ENCODE measurements around the gene TAPBP.

TAPBP gene

DNA sequence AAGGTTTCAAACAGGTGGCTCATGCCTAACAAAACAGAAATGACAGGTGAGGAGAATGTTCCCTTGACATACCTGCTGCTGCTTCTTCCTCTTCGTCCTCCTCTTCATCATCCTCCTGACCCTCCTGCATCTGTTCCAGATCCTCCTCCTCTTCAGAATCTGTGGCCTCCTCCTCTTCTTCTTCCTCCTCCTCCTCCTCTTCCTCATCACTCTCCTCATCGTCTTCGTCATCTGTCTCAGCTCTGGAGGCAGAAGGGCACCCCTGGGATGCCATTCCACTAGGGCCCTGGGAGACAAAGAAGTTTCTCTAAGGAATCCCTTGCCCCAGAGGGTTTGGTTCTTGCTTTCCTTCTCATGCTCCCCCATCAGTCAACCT is 6.0 kb upstream of the TAPBP start:
- no peak for DNase-seq (ENCODE audit: low read depth in 2 of 2)

DNA sequence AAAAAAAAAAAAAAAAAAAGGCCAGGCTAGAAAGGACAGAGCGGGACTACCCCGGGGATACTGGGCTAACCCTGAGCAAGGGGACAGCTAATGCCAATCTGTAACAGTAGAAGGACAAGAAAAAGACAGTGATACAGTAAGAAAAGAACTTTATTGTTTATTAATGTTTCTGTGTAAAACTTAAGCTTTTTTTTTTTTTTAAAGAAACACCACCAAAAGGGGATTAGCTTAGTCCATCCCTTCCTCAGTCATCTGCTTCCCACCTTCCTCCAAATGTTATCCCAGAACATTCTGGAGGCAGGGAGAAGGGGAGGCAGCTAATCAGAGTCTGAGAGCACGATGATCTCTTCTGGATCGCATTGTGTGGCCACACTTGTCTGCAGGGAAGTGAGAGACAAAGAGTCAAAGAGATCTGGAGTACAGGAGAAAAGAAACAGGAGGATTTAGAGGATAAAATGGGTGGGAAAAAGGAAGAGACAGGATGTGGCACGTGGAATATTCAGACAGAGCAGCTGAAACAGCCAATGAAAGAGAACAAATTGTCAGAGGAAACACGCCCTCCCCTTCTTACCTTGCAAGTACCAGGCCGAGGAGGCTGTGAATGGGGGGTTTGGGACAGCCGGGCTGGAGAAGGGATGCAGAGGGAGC is 4.7 kb upstream of the TAPBP start:
- no peak for DNase-seq (ENCODE audit: low read depth in 2 of 2)

DNA sequence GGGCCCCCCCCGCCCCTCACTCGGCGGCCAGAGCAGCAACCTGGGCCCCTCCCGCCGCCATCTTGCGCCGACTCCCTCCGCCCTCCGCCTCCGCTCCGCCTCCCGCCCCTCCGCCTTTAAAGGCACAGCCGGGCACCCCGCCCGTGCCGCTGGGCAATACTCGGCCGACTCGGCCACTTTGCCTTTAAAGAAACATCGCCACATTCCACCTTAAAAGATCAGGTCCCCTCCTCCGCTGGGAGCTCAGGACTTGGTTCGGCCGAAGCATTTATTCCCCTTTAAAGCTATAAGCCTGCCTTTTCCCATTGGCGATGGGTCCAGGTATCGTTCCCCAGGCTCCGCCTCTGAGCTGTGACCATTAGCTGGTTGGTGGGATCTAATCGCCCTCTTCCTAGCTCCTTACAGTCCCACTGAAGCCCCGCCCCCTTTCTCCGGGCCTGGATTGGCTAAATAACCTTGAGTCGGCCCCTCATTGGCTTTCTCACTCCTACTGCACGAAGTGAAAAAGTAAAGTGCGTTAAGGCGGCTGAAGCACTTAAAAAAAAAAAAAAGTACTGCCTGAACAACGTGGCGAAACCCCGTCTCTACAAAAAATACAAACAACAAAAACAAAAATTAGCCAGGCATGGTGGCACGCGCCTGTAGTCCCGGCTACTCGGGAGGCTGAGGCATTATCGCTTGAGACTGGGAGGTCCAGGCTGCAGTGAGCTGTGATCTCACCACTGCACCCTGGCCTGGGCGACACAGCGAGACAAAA is 4.0 kb upstream of the TAPBP start, which contains the start of gene ZBTB22:
Gene ZBTB22 (minus strand): TSS at position 76 of the 757 bp plus-strand sequence. CDS start 828 bp downstream, outside the sequence.
- DNase-seq (ENCODE audit: low read depth in 2 of 2), result peak; percentile 88

DNA sequence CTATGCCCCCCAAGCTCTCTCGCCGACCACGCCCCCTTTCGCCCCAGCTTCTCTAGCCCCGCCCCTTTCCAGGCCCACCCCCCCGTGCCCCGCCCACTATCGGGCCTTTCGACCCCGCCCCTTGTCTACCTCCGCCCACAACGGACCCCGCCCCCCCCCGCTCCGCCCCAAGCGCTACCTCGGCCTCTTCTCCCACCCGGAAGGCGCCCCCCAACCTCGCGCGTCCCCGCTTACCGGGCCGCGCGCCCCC is 3.5 kb upstream of the TAPBP start:
- peak in 1 of 2 donors; percentile 57 for DNase-seq (ENCODE audit: low read depth in 2 of 2)

DNA sequence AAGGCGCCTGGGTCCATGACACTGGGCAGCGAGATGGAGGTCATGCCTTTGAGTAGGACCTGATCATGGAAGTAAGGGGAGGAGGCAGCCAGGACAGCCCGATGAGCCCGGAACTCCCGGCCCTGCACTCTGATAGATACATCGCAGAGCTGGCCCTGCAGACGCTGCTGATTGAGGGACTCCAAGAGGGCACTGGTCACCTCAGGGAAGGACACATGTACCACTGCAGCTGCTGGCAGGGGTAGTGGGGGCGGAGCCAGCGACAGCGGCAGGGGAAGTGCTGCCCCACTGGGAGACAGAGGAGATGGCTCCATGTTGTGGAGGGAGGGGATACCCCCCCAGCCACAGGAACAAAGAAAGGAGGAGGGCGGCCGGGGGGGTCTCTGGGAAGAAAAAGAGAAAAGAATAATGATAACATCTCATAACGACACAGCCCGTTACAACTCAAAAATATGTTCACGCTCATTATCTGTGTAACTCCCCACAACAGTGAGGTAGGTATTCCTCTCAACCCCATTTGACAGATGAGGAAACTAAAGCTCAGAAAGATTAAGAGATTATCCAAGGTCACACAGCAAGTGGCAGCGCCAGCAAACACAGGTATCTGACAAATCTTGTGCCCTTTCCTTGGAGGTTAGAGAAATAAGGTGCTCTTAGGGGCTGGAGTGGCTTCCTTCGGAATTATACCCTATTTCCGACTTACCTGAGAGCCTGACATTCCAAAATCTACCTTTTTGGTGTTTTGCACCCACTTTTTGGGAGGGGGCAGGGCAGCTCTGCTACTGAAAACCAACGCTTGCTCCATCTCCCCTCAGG is 2.9 kb upstream of the TAPBP start:
- DNase-seq (ENCODE audit: low read depth in 2 of 2), result no peak

DNA sequence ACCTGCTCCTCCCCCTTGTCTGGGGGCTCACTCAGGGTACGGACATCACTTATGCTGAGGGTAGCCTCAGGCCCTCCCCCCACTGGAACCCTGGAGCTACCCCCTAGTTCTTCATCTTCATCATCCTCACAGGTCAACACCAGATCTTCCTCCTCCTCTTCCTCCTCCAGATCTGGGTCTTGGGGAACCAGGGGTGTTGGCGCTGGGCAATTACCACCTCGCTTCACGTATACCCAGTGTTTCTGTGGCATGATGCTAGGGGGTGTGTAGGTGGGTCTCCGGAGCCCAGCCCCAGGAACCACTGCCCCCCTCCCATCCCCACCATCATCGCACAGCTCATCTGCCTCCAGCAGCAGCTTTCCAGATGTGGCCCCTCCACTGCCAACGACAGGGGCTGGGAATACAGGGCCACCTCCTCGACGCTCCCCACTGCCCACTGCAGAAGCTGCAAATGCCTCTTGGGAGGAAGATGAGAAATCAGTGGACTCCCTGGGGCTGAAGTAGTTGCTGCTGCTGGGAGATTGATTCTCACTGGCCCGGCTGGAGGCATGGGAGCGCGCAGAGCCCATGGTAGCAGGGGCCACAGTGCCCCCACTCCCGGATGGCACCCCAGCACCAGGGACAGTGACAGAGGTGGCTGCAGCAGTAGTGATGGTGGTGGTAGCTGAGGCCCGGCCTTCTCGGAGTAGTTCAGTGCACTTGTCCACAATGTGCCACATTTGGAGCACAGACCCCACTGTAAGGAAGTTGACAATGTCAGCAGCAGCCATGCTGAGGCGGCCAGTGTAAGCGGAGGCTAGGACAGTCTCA is 2.1 kb upstream of the TAPBP start:
- no peak for DNase-seq (ENCODE audit: low read depth in 2 of 2)

DNA sequence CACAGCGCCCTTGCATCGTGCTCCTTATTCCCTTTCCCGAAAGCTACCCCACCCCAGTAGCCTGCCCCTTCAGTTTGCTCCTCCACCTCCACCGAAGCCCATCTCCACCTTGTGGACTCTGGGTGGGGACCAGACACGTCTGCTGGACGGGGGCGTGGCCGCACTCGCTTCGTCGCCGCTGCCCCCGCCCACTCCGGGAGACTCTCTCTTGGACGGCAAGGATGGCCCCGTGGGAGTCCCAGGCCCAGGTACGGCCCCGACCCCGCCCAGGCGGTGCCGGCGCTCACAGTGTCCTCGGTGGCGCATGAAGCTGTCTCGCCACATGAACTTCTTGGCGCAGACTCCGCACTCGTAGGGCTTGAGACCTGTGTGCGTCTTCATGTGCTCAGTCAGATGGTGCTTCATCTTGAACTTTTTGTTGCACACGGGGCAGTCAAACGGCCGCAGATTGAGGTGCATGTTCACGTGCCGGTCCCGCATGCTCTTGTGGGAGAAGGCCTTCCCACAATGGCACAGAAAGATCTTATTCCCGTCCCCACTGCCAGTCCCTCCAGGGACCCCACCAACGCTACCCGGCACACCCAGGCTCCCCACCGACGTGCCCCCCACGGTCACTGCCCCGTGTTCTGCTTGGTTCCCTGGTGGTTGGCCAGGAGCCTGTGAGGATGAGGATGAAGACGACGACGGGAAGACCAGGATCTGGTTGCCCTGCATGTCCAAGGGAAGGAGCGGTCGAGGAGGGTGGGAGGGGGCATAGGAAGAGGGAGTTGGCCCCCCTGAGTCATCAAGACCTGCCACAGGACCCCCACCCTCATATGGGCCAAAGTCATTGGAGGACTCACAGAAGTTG is 1.3 kb upstream of the TAPBP start:
- DNase-seq (ENCODE audit: low read depth in 2 of 2), result no peak

DNA sequence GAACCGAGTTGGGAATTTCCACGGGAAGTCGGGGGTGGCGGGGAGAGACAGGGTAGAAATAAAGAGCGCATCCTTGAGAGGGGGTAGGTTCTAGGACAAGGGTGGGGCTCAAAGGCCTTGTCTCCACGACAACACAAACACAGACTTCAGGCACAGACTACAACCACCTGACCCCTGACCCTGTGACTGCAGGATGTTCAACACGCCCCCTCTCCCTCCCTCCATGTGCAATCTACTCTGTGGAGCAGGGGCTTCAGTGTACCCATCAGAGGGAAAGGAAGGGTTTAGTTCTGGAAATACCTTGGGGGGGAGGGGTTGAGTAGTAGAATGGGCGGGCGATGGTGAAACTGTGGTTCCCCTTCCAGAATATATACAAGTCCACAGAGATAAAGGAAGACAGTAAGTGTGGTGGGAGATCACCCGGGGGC is 651 bp upstream of the TAPBP start:
- peak in 1 of 2 donors; percentile 50 for DNase-seq (ENCODE audit: low read depth in 2 of 2)

DNA sequence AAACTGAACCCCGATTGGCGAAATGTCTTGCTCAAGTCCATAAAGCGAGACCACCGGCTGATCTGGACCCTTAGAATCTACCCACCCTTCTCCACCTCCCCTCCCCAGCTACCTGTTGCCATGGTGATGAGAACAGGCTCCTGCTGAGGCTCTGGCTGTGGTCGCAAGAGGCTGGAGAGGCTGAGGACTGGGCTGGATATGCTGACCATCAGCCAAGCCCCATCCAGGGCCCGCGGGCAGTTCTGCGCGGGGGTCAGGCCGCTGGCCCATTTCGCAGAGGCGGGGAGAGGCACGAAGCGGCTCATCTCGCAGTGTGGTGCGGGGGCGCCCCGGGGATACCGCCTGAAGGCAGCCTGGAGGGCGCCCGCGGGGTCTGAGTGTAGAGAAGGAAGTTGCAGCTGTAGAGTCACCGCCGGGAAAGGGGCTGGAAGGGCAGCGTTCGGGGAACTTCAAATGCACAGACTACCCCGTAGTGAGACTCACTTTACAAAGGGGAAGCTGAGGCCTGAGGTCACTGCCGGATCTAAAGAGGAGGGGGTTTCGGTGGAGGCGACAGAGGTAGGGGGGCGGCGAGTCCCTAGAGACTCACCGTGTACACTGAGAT is 671 bp downstream of the TAPBP start:
- DNase-seq (ENCODE audit: low read depth in 2 of 2), result no peak

DNA sequence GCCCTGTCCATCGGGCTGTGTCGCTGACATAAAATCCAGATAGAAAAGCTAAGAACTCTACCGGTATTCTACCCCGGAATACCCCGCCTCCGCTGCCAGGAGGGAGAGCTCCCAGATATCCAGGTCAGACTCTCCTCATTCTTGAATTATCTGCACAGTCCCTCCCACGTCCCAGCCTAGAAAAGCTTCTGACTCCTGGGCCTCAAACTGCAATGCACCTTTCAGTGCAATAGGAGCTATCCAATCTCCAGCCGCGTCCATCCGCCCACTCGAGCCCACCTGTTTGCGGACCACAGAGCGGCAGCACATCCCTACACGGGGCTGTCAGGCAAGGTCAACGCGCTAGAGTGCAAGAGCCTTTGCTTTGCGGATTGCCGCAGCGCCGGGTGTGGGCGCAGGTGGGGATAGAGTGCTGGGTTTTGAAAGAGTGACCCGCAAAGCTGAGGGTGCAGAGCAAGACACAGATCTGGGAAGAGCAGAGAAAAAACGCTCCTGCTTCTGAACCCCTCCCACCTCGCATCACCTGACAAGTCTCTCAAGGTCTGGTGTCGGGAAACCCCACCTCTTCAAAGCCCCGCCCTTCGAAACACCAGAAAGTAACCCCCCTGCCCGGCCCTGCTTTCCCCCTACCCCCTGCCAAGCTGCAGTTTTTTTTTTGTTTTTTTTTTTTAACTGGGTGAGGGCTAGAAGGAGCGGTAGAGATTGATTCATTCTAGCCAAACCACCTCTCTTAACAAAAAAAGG is 1.3 kb downstream of the TAPBP start:
- peak; percentile 69 to 77 for DNase-seq (ENCODE audit: low read depth in 2 of 2)

DNA sequence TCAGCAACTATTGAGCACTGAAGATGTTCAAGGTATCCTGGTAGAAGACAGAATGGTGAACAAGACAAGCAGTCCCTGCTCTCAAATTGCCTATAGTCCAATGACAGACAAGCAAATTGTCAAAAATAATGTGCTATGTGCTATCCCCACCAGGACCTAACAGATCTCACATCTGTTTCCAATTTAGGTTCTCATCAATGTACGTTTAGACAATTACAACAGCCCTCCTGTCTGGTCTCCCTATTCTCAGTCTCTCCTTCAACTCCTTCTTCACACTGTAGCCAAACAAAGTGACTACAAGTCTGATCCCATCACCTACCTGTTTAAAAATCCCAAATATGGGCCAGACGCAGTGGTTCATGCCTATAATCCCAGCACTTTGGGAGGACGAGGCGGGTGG is 7.5 kb downstream of the TAPBP start:
- DNase-seq (ENCODE audit: low read depth in 2 of 2), result no peak

DNA sequence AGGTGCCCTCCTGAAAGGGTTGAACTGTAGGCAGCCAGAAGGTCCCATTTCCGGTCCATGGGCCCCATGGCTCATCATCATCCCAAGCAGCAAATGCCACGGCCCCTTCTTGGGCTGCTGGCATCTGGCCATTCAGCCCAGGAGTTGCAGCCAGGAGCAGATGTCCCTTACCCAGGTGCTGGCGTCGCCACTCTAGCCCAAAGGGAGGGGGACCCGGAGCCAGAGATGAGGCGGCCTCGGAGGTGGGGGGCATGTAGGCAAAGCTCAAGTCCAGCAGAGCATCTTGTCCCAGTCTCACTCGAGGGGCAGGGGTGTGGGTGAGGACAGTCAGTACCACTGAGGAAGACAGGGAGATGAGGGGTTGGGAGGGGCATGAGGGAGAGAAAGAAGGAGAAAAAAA is 8.8 kb downstream of the TAPBP start:
- no peak for DNase-seq (ENCODE audit: low read depth in 2 of 2)

DNA sequence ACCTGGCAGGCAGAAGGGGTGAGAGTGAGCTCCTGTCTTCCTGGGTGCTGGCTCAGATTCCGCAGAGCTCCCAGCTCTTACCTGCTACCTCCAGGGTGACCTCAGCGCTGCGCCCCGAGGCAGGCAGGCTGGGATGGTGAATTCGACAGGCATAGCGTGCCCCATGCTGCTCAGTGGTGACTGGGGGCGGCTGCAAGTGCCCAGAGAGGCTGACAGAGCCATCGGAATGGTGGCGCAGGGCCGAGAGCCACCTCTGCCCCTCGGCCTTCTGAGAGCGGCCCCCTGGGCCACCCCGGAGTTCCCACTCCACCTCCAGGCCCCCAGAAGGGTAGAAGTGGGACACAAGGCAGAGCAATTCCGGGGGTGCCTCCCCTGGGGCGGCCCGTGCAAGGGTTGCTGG is 9.7 kb downstream of the TAPBP start:
- no peak for DNase-seq (ENCODE audit: low read depth in 2 of 2)

DNA sequence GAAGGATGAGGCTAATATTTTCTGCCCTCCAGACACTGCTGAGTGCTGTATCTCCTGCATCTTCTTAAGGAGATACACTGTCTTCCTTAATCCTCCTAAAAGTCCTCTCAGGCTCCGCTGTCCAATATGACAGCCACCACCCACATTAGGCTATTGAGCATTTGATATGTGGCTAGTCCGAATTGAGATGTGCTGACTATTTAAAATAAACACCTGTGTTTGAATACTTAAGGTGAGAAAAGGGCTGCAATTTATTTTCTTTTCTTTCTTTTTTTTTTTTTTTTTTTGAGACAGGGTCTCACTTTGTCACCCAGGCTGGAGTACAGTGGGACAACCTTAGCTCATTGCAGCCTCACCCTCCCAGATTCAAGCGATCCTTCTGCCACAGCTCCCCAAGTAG is 12.0 kb downstream of the TAPBP start:
- DNase-seq (ENCODE audit: low read depth in 2 of 2), result no peak

DNA sequence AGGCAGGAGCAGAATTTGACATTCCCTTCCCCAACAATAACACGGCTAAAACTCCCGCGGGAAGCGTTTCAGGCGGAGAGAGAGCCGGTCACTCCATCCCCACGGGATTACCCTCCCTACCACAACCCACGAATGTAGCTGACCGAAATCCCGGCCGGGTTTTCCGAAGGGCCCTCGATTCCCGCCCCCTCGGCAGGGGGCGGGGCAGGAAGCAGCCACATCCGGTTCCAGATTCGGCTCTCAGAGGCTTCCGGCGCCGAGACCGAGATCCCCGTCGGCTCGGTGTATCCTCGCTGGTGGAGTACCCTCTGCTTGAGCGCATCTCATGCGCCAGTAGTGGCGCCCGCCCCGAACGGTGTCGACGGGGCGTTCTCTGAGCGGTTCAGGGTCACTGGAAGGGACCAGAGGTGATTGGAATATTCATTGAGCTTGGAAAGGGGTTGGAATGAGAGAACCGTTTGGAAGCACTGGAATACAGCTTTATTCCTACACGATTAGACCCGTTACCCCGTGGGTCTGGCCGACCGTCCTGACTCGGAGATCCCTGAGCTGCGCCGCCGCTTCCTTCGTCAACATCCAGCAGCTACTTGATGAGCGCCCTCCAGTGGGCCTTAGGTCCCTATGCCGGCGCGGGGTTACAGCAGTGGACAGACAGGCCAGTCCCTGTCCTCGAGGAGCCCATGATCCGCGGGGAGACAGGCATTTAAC is 14.5 kb downstream of the TAPBP start:
- DNase-seq (ENCODE audit: low read depth in 2 of 2), result peak; percentile 87 to 90

DNA sequence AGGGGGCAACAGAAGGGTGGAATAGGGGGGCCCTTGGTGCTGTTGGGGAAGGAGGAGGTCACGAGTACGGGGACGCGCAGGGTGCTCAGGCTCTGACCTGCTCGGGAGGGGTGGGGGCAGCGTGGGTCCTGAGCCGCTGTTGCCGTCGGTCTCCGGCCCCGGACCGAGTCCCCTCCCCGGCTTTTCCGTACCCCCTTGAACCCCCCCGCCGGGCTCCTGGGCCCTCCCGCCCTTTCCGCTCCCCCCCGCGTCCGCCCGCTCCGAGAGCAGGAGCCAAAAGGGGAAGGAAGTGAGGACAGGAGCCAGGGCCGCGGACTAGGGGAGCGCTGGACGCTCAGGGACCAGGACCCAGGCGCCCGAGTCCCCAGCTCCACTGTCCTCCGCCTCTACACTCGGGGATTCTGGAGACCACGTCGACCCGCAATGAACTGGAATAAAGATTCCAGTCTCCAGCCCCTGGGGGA is 15.1 kb downstream of the TAPBP start, which contains the start of gene RGL2:
Gene RGL2 (minus strand): TSS at position 170 of the 464 bp plus-strand sequence. CDS start 332 bp downstream, outside the sequence.
- DNase-seq (ENCODE audit: low read depth in 2 of 2), result peak in 1 of 2 donors; percentile 39

DNA sequence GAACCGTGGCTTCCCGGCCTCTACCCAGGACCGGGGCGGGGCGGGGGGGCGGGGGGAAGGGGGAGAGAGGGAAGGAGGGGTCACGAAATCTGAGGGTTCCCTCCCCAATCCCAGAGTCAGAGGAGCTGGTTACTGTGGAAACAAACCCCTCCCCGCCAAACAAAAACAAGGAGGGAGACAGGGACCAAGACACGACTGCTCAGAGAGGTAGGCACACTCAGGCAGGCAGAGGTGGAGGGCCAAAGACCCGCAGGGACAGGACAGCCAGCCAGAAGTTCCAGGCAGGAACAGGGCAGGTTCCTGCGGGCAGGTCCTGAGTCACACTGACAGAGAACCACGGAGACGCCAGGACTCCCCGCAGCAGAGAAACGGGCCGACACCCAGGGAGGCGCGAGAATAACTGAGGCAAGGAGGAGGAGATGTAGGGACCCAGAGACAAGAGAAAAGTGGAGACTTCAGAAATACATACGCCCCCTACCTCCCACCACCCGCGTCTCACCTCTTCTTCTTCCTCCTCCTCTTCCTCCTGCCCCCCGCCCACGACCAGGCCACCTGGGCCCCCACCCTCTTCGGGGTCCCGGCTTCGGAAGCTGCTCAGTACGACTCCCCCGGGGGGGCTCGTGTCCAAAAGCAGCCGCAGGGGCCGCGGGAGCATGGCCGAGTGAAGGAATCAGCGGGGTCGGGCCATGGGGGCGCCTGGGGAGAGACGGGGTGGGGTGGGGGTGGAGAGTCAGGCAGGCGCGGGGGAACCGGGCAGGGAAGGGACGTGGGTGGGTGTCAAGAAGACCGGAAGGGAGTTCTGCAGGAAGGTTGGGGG is 15.7 kb downstream of the TAPBP start:
- DNase-seq (ENCODE audit: low read depth in 2 of 2), result no peak

DNA sequence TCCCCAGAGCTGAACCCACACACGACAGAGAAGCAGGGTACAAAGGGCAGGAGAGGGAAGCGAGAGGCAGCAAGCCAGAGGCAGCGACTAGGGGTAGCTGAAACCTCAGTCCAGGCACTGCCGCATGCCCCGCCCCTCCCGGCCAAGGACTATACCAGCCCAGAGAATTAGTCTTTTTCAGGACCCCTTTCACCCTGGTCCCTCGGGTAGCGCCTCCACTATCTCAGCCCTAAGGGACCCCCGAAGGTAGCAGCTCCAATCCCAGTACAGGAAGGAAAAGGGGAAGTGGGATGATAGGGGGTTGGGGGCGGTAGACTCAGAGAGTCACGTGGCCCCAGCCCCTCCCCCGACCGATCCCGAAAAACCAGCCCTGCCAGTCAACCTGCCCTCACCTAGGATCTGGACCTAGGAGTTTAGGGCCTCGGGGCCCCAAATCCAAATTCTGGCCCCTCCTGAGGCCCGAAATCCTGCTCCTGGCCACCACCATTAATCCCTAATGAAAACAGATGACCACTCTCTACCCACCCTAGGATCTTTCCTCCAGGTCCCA is 16.4 kb downstream of the TAPBP start:
- DNase-seq (ENCODE audit: low read depth in 2 of 2), result no peak

Measured in activated CD8-positive, alpha-beta memory T cell treated with anti-CD3 and anti-CD28 coated beads for 4 hours (primary cell).